Suprapubic skin (tissue), 4 donors: ENCODE results near the gene PLOD3. TPM values are rescaled to one million over a fixed set of nuclear protein-coding genes. Genes with fewer than 3 reads are reported as not detected.

Experiments
- DNase-seq, 2 donors: peaks; one replicate each; pipeline ENCODE4 v3.0.0-alpha.2; 2019; ENCODE audit warnings: low spot score in 2 of 2
- H3K27ac ChIP-seq: fragments of 200-600 bp; sonication (generic); one replicate; pipeline ENCODE4 v1.5.1; 2019
- H3K27me3 ChIP-seq: fragments of 200-600 bp; sonication (generic); one replicate; pipeline ENCODE4 v1.5.1; 2019
- H3K36me3 ChIP-seq: fragments of 200-600 bp; sonication (generic); one replicate; pipeline ENCODE4 v1.5.1; 2019
- H3K4me1 ChIP-seq: fragments of 200-600 bp; sonication (generic); one replicate; pipeline ENCODE4 v1.5.1; 2019
- H3K4me3 ChIP-seq: fragments of 200-600 bp; sonication (generic); one replicate; pipeline ENCODE4 v1.5.1; 2019; ENCODE audit warnings: mild to moderate bottlenecking
- H3K9me3 ChIP-seq: fragments of 200-600 bp; sonication (generic); one replicate; pipeline ENCODE4 v1.5.1; 2019
- CTCF ChIP-seq, 2 donors: fragments of 200-600 bp in 1 of 2; fragments of 450-650 bp in 1 of 2; sonication (generic) in 1 of 2; IDR thresholded peaks; one replicate each; pipeline ENCODE4 v1.5.1; 2016 to 2019; ENCODE audit warnings: antibody characterized with exemption in 2 of 2, mild to moderate bottlenecking in 1 of 2, moderate library complexity in 1 of 2
- EP300 ChIP-seq: sonication (generic); formaldehyde crosslinking; IDR thresholded peaks from one replicate; pipeline ENCODE4 v1.6.1; 2017; ENCODE audit warnings: antibody characterized with exemption
- POLR2A ChIP-seq, 2 donors: fragments of 450-650 bp; IDR thresholded peaks; one replicate each; pipeline ENCODE4 v1.6.1; 2017; ENCODE audit warnings: antibody characterized with exemption in 2 of 2, mild to moderate bottlenecking in 2 of 2, moderate library complexity in 2 of 2
- POLR2AphosphoS5 ChIP-seq, 3 donors: sonication (generic); formaldehyde crosslinking; IDR thresholded peaks; one replicate each; pipeline ENCODE4 v1.6.1; 2017; ENCODE audit warnings: antibody characterized with exemption in 3 of 3
- WGBS: methylation state at CpG from one replicate; pipeline ENCODE4 v1.1.5; 2018; 5-methylcytosine and 5-hydroxymethylcytosine counted together
- total RNA-seq, 4 donors: library from RNA; depleted of rRNA; stranded (reverse); fragments of >200 nt; gene quantifications; one replicate each; pipeline ENCODE4 v1.1.0, GENCODE V29; 2016

PLOD3 gene
- total RNA-seq, 4 donors from 2014 or later = 15.7 to 30.4 (median 22.7) TPM

- H3K4me3 ChIP-seq = no peak overlapping the region
- WGBS = 2% methylated on average over 17 of the region's 17 CpGs
- no peaks in the 10 kb centered on the region for H3K9me3 ChIP-seq
- peaks cover 100% of the 10 kb centered on the region for H3K27me3 ChIP-seq
- no peak for DNase-seq
- TF ChIP-seq CTCF (IDR thresholded peaks at IDR 0.05) (no peak), POLR2A (IDR thresholded peaks at IDR 0.05) (no peak), EP300 (no peak), POLR2AphosphoS5 (IDR thresholded peaks at IDR 0.05) (no peak)
- no peaks in the 10 kb centered on the region for H3K36me3 ChIP-seq
- H3K27ac ChIP-seq = no peak overlapping the region
- peaks cover 58% of the 10 kb centered on the region for H3K4me1 ChIP-seq
Measured at GRCh38 chr7:101170617-101171441, 46.6 kb downstream of the PLOD3 start.

GRCh38 chr7:101169838-101170551 is 47.4 kb downstream of the PLOD3 start:
- Histone ChIP-seq H3K9me3 (no peaks in the 10 kb centered on the region), H3K27me3 (peaks cover 100% of the 10 kb centered on the region), H3K4me1 (peaks cover 66% of the 10 kb centered on the region), H3K36me3 (no peaks in the 10 kb centered on the region), H3K27ac (no peak overlapping the region), H3K4me3 (no peak overlapping the region)
- peak; percentile 80 to 85 for DNase-seq
- peak; percentile 32 to 93 for TF ChIP-seq CTCF (IDR thresholded peaks at IDR 0.05)
- no peak for TF ChIP-seq EP300
- WGBS = 0% methylated on average over 8 of the region's 33 CpGs

- WGBS = 1% methylated on average over 12 of the region's 18 CpGs
- Histone ChIP-seq H3K4me3 (no peak overlapping the region), H3K9me3 (no peaks in the 10 kb centered on the region), H3K36me3 (no peaks in the 10 kb centered on the region), H3K27me3 (peaks cover 100% of the 10 kb centered on the region), H3K4me1 (peaks cover 72% of the 10 kb centered on the region), H3K27ac (no peak overlapping the region)
- DNase-seq = no peak
- TF ChIP-seq POLR2AphosphoS5 (IDR thresholded peaks at IDR 0.05) (no peak), POLR2A (IDR thresholded peaks at IDR 0.05) (no peak), CTCF (IDR thresholded peaks at IDR 0.05) (no peak), EP300 (no peak)
Measured at GRCh38 chr7:101169110-101169837, 48.1 kb downstream of the PLOD3 start.

GRCh38 chr7:101168412-101169049 is 48.9 kb downstream of the PLOD3 start:
- WGBS = 3% methylated on average over 6 of the region's 6 CpGs
- Histone ChIP-seq H3K27me3 (peaks cover 100% of the 10 kb centered on the region), H3K9me3 (no peaks in the 10 kb centered on the region), H3K4me1 (peaks cover 72% of the 10 kb centered on the region), H3K36me3 (no peaks in the 10 kb centered on the region), H3K4me3 (no peak overlapping the region), H3K27ac (no peak overlapping the region)
- TF ChIP-seq POLR2AphosphoS5 (IDR thresholded peaks at IDR 0.05) (no peak), POLR2A (IDR thresholded peaks at IDR 0.05) (no peak), EP300 (no peak)
- no peak for DNase-seq

GRCh38 chr7:101167645-101168411 is 49.6 kb downstream of the PLOD3 start:
- Histone ChIP-seq H3K9me3 (no peaks in the 10 kb centered on the region), H3K4me3 (no peak overlapping the region), H3K4me1 (peaks cover 72% of the 10 kb centered on the region), H3K27me3 (peaks cover 100% of the 10 kb centered on the region), H3K36me3 (no peaks in the 10 kb centered on the region), H3K27ac (no peak overlapping the region)
- DNase-seq = no peak
- TF ChIP-seq CTCF (IDR thresholded peaks at IDR 0.05) (no peak), EP300 (no peak)
- 3% methylated on average over 12 of the region's 12 CpGs for WGBS
